HG03575 (cell line): ENCODE data around the gene SYTL4.
"Not testable (repeated sequence)": the region's sequence is repeated elsewhere in the genome, so short reads cannot be mapped to it uniquely, and the experiment has no call there.

Experiments
- ATAC-seq: cut with Tn5 transposase; IDR thresholded peaks from one replicate; pipeline ENCODE4 v1.9.1; 2021; ENCODE audit not compliant: unreplicated experiment, insufficient number of reproducible peaks, low FRiP score; ENCODE audit errors: extremely low read depth

The SYTL4 gene

GRCh38 chrX:100731441-100732281 is at the start of gene SYTL4:
Gene SYTL4, minus strand, starts transcription at chrX:100732121. Its CDS starts 30,084 bp downstream, at chrX:100702037.
- no peak for ATAC-seq

- ATAC-seq = not testable (repeated sequence)
Observed at GRCh38 chrX:100769439-100769838, 37.5 kb upstream of the SYTL4 start.

- no peak for ATAC-seq
Observed at GRCh38 chrX:100768679-100769338, 36.9 kb upstream of the SYTL4 start.

- no peak for ATAC-seq
Observed at GRCh38 chrX:100750883-100751282, 19.0 kb upstream of the SYTL4 start.

- ATAC-seq = no peak
Observed at GRCh38 chrX:100748108-100748507, 16.2 kb upstream of the SYTL4 start.

GRCh38 chrX:100747703-100748102 is 15.8 kb upstream of the SYTL4 start:
- ATAC-seq = no peak

GRCh38 chrX:100747090-100747489 is 15.2 kb upstream of the SYTL4 start:
- no peak for ATAC-seq

- ATAC-seq = no peak
Observed at GRCh38 chrX:100745806-100746537, 14.1 kb upstream of the SYTL4 start.

GRCh38 chrX:100745205-100745604 is 13.3 kb upstream of the SYTL4 start:
- no peak for ATAC-seq

GRCh38 chrX:100743009-100743607 is 11.2 kb upstream of the SYTL4 start:
- no peak for ATAC-seq

GRCh38 chrX:100724006-100724405 is 7.9 kb downstream of the SYTL4 start:
- not testable (repeated sequence) for ATAC-seq

GRCh38 chrX:100721328-100721727 is 10.6 kb downstream of the SYTL4 start:
- ATAC-seq = no peak

- ATAC-seq = no peak
Observed at GRCh38 chrX:100720301-100720700, 11.6 kb downstream of the SYTL4 start.

- no peak for ATAC-seq
Observed at GRCh38 chrX:100719139-100719538, 12.8 kb downstream of the SYTL4 start.

GRCh38 chrX:100717363-100717762 is 14.6 kb downstream of the SYTL4 start:
- ATAC-seq = no peak

GRCh38 chrX:100710816-100711215 is 21.1 kb downstream of the SYTL4 start:
- ATAC-seq = no peak

GRCh38 chrX:100704581-100705203 is 27.2 kb downstream of the SYTL4 start:
- ATAC-seq = no peak

- no peak for ATAC-seq
Observed at GRCh38 chrX:100700809-100701208, 31.1 kb downstream of the SYTL4 start.

GRCh38 chrX:100698551-100698950 is 33.4 kb downstream of the SYTL4 start:
- ATAC-seq = no peak
